Neural crest cell (in vitro differentiated cells): ENCODE data around the gene RPS28. TPM values are rescaled to one million over a fixed set of nuclear protein-coding genes. Genes with fewer than 3 reads are reported as not detected.

Source experiments
- DNase-seq: peaks from one replicate; pipeline ENCODE4 v3.0.0; 2021; ENCODE audit warnings: low read depth, mixed read lengths, low spot score
- H3K27ac Mint-ChIP-seq: one replicate; pipeline ENCODE4 v1.8.0; 2021; ENCODE audit warnings: mild to moderate bottlenecking, mixed read lengths; ENCODE audit not compliant: unreplicated experiment
- H3K27me3 Mint-ChIP-seq: 2 replicates; pipeline ENCODE4 v1.8.0; 2021; ENCODE audit warnings: low read depth, mild to moderate bottlenecking, mixed read lengths
- H3K36me3 Mint-ChIP-seq: 2 replicates; pipeline ENCODE4 v1.8.0; 2021; ENCODE audit warnings: low read depth, mild to moderate bottlenecking, mixed read lengths
- H3K4me1 Mint-ChIP-seq: 2 replicates; pipeline ENCODE4 v1.8.0; 2021; ENCODE audit warnings: mixed read lengths
- H3K4me3 Mint-ChIP-seq: one replicate; pipeline ENCODE4 v1.8.0; 2021; ENCODE audit warnings: mild to moderate bottlenecking, mixed read lengths
- H3K9me3 Mint-ChIP-seq: 2 replicates; pipeline ENCODE4 v1.8.0; 2021; ENCODE audit warnings: mixed read lengths
- total RNA-seq: library from RNA; stranded (reverse); gene quantifications from 2 replicates; pipeline ENCODE4 v1.2.1, GENCODE V29; 2021
- TF ChIP-seq, protein P1 (sequence below): fragments of 200-600 bp; sonication (generic); conservative IDR thresholded peaks from 2 replicates; pipeline ENCODE4 v1.5.0; 2021; ENCODE audit warnings: antibody characterized with exemption, mild to moderate bottlenecking

RPS28 gene
- total RNA-seq, 1 donor from 2014 or later = 1,634 TPM

DNA sequence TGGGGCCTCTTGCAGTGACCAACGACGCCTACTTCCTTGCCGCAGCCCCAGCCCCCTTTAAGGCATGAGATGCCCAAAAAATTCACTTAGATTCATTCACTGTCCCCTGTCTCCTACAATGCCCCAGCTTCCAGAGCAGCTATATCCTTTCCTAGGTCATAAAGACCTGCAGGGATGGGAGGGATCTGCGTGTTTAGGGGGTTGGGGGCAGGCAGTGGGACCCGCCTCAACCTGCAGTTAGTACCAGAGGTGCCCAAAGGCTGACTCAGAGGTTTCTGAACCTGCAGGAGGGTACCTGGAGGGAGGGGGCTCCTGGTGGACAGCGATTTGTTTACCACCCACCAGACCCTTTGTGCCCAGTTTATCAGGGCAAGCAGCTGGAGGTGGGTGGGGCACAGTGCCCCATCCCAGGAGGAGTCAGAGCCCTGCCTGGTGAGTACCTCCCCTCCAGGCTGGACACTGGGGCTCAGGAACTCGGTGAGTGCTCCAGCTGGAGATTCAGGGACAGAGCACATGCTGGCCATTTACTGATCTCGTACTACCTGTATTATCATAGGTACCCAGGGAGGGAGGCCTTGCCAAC lies 10.1 kb downstream of the RPS28 start:
- H3K27me3 Mint-ChIP-seq = peaks cover 73% of the 10 kb centered on the region
- H3K36me3 Mint-ChIP-seq = peaks cover 3% of the 10 kb centered on the region
- DNase-seq = no peak
- peaks cover 3% of the 10 kb centered on the region for H3K9me3 Mint-ChIP-seq
- H3K4me3 Mint-ChIP-seq = no peak overlapping the region
- TF ChIP-seq, protein P1, sequence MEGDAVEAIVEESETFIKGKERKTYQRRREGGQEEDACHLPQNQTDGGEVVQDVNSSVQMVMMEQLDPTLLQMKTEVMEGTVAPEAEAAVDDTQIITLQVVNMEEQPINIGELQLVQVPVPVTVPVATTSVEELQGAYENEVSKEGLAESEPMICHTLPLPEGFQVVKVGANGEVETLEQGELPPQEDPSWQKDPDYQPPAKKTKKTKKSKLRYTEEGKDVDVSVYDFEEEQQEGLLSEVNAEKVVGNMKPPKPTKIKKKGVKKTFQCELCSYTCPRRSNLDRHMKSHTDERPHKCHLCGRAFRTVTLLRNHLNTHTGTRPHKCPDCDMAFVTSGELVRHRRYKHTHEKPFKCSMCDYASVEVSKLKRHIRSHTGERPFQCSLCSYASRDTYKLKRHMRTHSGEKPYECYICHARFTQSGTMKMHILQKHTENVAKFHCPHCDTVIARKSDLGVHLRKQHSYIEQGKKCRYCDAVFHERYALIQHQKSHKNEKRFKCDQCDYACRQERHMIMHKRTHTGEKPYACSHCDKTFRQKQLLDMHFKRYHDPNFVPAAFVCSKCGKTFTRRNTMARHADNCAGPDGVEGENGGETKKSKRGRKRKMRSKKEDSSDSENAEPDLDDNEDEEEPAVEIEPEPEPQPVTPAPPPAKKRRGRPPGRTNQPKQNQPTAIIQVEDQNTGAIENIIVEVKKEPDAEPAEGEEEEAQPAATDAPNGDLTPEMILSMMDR = no peak
- H3K4me1 Mint-ChIP-seq = no peaks in the 10 kb centered on the region
- H3K27ac Mint-ChIP-seq = no peak overlapping the region

DNA sequence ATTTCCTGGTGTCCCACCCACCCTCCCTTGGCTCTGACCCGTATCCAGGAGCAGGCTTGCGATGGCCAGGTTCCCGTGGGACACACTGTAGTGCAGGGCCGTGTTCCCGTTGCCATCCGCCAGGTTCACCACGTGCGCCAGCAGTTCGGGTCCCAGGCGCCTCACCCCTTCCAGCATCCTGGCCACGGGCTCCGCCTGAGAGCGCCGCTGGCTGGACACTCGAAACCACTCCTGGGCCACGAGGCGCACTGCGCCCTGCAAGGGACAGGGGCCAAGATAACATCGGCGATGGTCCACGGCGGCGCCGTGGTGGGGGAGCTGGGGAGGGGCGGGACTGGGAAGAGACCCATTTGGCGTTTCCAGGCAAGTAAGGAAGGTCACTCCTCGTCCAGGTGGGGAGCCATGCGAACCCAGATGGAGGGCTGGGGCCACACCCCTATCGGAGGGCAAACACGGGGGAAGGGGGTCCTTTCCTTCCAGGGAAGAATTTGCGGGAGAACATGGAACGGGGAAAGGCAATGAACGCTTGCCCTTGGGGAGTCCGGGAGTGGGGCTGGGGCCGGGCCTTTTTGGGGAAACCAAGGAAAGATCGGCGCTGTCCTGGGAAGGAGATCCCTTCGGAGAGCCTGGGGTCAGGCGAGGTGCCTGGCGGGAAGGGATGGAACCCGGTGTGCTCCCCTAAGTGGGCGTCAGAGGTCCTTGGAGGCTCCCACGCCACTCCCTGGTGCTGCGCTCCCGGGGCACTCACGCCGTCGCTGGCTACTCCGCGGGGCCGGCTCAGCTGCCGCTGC lies 11.9 kb downstream of the RPS28 start:
- DNase-seq = no peak
- H3K4me3 Mint-ChIP-seq = peak overlapping the region; percentile 31

DNA sequence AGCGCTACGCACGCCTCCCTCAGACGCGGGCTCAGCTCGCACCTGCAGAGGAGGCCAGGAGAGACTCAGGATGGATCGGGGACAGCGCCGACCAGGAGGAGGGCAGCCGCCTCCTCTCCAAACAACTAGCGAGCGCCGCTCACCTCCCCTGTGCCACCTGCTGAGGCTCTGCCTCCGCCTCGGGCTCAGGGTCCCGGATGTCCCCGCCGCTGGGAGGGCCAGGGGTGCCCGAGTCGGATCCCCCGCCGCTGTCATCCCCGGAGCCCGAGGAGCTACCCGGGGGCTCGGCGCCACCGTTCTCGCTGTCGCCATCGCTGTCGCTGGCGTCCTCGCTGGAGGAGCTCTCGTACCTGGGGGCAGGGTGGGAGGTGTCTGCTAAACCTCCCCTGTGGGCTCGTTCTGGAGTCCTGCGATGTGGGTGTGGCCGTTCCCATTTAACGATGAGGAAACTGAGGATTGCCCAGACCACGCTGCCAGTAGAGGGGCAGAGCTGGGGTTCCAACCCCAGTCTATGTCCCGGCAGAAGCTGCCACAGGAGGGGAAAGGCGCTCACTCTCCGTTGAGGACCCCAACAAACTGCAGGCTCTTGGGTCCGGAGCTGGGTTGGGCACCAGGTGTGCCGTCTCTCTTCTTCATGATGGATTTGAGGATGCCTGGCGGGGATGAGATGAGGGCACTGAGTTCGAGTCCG lies 12.6 kb downstream of the RPS28 start:
- Mint-ChIP-seq H3K27ac (no peak overlapping the region), H3K4me3 (no peak overlapping the region), H3K9me3 (no peaks in the 10 kb centered on the region), H3K4me1 (no peaks in the 10 kb centered on the region), H3K27me3 (peaks cover 76% of the 10 kb centered on the region), H3K36me3 (no peaks in the 10 kb centered on the region)
- TF ChIP-seq, protein P1 = no peak
- DNase-seq = no peak

More for the DNA sequence above, 11.9 kb downstream of the RPS28 start:
- H3K4me1 Mint-ChIP-seq = no peaks in the 10 kb centered on the region
- TF ChIP-seq, protein P1 = no peak
- no peaks in the 10 kb centered on the region for H3K36me3 Mint-ChIP-seq
- H3K9me3 Mint-ChIP-seq = no peaks in the 10 kb centered on the region
- no peak overlapping the region for H3K27ac Mint-ChIP-seq
- peaks cover 78% of the 10 kb centered on the region for H3K27me3 Mint-ChIP-seq

DNA sequence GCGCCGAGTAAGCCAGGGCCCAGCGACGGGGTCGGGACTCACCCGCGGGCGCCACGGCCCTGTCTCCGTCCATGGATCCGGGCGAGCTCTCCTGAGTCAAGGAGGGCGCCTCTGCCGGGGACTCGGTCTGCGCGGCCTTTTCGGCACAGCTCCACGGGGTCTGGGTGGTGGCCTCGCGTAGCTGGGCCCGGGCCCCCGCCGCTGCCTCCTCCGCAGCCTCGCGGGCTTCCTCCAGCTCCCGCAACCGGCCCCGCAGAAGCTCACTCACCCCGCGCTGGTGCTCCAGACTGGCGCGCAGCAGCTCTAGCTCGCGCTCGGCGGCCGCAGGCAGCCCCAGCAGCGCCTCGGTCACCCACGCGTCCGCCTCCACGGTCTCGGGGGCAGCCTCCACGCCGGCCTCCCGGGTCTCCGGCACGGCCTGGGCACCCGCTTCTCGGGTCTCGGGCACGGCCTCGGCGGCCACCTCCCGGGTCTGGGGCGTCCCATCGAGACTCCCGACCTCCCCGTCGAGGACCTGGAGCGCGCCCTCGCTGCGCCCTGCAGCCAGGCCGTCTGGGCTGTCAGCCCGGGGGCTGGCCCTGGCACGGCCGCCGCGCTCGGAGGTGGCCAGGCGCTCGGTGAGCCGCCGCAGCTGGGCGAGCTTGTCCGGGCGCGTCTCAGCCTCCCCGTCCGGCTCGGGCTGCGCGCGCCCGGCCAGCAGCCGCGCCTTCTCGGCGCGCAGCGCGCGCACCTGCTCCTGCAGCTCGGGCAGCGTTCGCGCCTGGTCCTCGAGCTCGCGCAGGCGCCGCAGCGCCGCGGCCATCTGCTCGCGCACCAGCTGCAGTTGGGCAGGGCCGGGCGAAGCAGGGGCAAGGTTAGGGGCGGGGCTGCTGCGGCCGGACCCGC lies 13.4 kb downstream of the RPS28 start:
- TF ChIP-seq, protein P1 = no peak
- peaks cover 79% of the 10 kb centered on the region for H3K27me3 Mint-ChIP-seq
- H3K4me1 Mint-ChIP-seq = no peaks in the 10 kb centered on the region
- H3K36me3 Mint-ChIP-seq = no peaks in the 10 kb centered on the region
- no peaks in the 10 kb centered on the region for H3K9me3 Mint-ChIP-seq
- peak; percentile 37 for DNase-seq
- H3K27ac Mint-ChIP-seq = no peak overlapping the region
- H3K4me3 Mint-ChIP-seq = no peak overlapping the region
